Caco-2 (cell line): ENCODE data around the gene UNC119B. TPM values are rescaled to one million over a fixed set of nuclear protein-coding genes. Genes with fewer than 3 reads are reported as not detected.

Experiments used
- BruUV-seq: library from RNA; stranded (reverse); fragments of 400-500 nt; replicated peaks from 2 replicates; lab custom pipeline; 2021; lab: Mats Ljungman, UMichigan
- CTCF ChIA-PET: fragments of 300-600 bp; sonication (Branson Sonifier 250); formaldehyde crosslinking; loops from one replicate; lab custom pipeline; 2022; ENCODE audit warnings: antibody characterized with exemption; lab: Charles Lee
- POLR2A ChIA-PET: fragments of 300-600 bp; sonication (Branson Sonifier 250); formaldehyde crosslinking; loops from one replicate; lab custom pipeline; 2022; ENCODE audit warnings: antibody characterized with exemption; lab: Charles Lee
- DNase-seq, 2 experiments: peaks; one replicate each; pipeline versions ENCODE4 v3.0.0 to v3.0.0-alpha.2; 2020 to 2022
- H3K27me3 ChIP-seq: replicated peaks from 2 replicates; pipeline ENCODE4 v1.6.0; 2011; ENCODE audit warnings: low read length; ENCODE audit not compliant: control insufficient read depth, insufficient read depth
- H3K36me3 ChIP-seq: 2 replicates; pipeline ENCODE4 v1.5.1; 2011; ENCODE audit warnings: low read length; ENCODE audit not compliant: control insufficient read depth, insufficient read depth
- H3K4me1 ChIP-seq: fragments of 250-450 bp; sonication (Bioruptor Pico); 2 replicates; pipeline ENCODE4 v1.5.1; 2020; ENCODE audit warnings: mild to moderate bottlenecking
- H3K4me3 ChIP-seq: 2 replicates; pipeline ENCODE4 v1.5.1; 2011; ENCODE audit warnings: low read depth, mild to moderate bottlenecking, control low read depth, low read length
- H3K9me3 ChIP-seq: fragments of 250-450 bp; sonication (Bioruptor Pico); 2 replicates; pipeline ENCODE4 v1.5.1; 2020; ENCODE audit warnings: mild to moderate bottlenecking, moderate library complexity
- H3K27ac Mint-ChIP-seq: one replicate; pipeline ENCODE4 v1.8.0; 2022; ENCODE audit warnings: mixed read lengths; ENCODE audit not compliant: unreplicated experiment
- H3K27me3 Mint-ChIP-seq: one replicate; pipeline ENCODE4 v1.8.0; 2022; ENCODE audit warnings: mixed read lengths; ENCODE audit not compliant: insufficient read depth, unreplicated experiment
- H3K36me3 Mint-ChIP-seq: one replicate; pipeline ENCODE4 v1.8.0; 2022; ENCODE audit warnings: mild to moderate bottlenecking, mixed read lengths; ENCODE audit not compliant: insufficient read depth, unreplicated experiment
- H3K4me1 Mint-ChIP-seq: one replicate; pipeline ENCODE4 v1.8.0; 2022; ENCODE audit warnings: low read depth, mixed read lengths; ENCODE audit not compliant: unreplicated experiment
- H3K4me3 Mint-ChIP-seq: one replicate; pipeline ENCODE4 v1.8.0; 2022; ENCODE audit warnings: mild to moderate bottlenecking, moderate library complexity, mixed read lengths; ENCODE audit not compliant: unreplicated experiment
- H3K9me3 Mint-ChIP-seq: one replicate; pipeline ENCODE4 v1.8.0; 2022; ENCODE audit warnings: mixed read lengths; ENCODE audit not compliant: unreplicated experiment
- CTCF ChIP-seq, 2 experiments: fragments of 200-600 bp in 1 of 2; IDR thresholded peaks; 1 replicate in 1 of 2; 2 replicates in 1 of 2; pipeline versions ENCODE4 v1.5.1 to v1.8.0; 2011 to 2022; ENCODE audit warnings: antibody characterized with exemption in 1 of 2, control low read depth in 1 of 2, inconsistent platforms in 1 of 2, low read depth in 1 of 2, low read length in 1 of 2, mild to moderate bottlenecking in 1 of 2, moderate library complexity in 1 of 2; ENCODE audit not compliant: insufficient read depth in 1 of 2, severe bottlenecking in 1 of 2, unreplicated experiment in 1 of 2
- intact Hi-C: fragments of 100-400 bp; cut with micrococcal nuclease; formaldehyde crosslinking; loops from one replicate; pipeline ENCODE4 v1.10.0; 2022; ENCODE audit not compliant: unreplicated experiment
- total RNA-seq: library from RNA; stranded (reverse); gene quantifications from 2 replicates; pipeline ENCODE4 v1.2.3, GENCODE V29; 2022

UNC119B gene
- total RNA-seq, 1 experiment from 2014 or later, result 44.4 TPM

- Histone ChIP-seq H3K27me3 (no peaks in the 10 kb centered on the region), H3K4me1 (no peaks in the 10 kb centered on the region), H3K36me3 (no peaks in the 10 kb centered on the region), H3K4me3 (no peak overlapping the region), H3K9me3 (no peaks in the 10 kb centered on the region)
- intact Hi-C loops, result no loop called here
- Mint-ChIP-seq H3K9me3 (no peaks in the 10 kb centered on the region), H3K27ac (no peak overlapping the region), H3K4me1 (no peaks in the 10 kb centered on the region), H3K36me3 (peaks cover 7% of the 10 kb centered on the region), H3K27me3 (no peaks in the 10 kb centered on the region), H3K4me3 (no peak overlapping the region)
- TF ChIP-seq CTCF (IDR thresholded peaks at IDR 0.05; ENCODE audit: insufficient read depth in 1 of 2, low read depth in 1 of 2, low read length in 1 of 2, severe bottlenecking in 1 of 2, unreplicated experiment in 1 of 2), result no peak
- no peak for DNase-seq
- no TSS peak for BruUV-seq
- CTCF ChIA-PET, result no interaction called here
- POLR2A ChIA-PET, result no interaction called here
Measured at GRCh38 chr12:120754792-120755191, 44.5 kb downstream of the UNC119B start.

GRCh38 chr12:120755269-120755668, 45.0 kb downstream of the UNC119B start:
- Mint-ChIP-seq H3K36me3 (peaks cover 12% of the 10 kb centered on the region), H3K9me3 (no peaks in the 10 kb centered on the region), H3K27ac (no peak overlapping the region), H3K27me3 (no peaks in the 10 kb centered on the region), H3K4me3 (no peak overlapping the region), H3K4me1 (no peaks in the 10 kb centered on the region)
- Histone ChIP-seq H3K36me3 (no peaks in the 10 kb centered on the region), H3K9me3 (no peaks in the 10 kb centered on the region), H3K4me3 (no peak overlapping the region), H3K4me1 (no peaks in the 10 kb centered on the region), H3K27me3 (no peaks in the 10 kb centered on the region)
- intact Hi-C loops, result no loop called here
- no peak for TF ChIP-seq CTCF (IDR thresholded peaks at IDR 0.05; ENCODE audit: insufficient read depth in 1 of 2, low read depth in 1 of 2, low read length in 1 of 2, severe bottlenecking in 1 of 2, unreplicated experiment in 1 of 2)
- no peak for DNase-seq
- BruUV-seq, result no TSS peak
- ChIA-PET CTCF (no interaction called here), POLR2A (no interaction called here)

GRCh38 chr12:120757226-120757742, 47.0 kb downstream of the UNC119B start:
- POLR2A ChIA-PET, result no interaction called here

More at GRCh38 chr12:120757226-120757742, 47.0 kb downstream of the UNC119B start:
- DNase-seq, result no peak
- no peaks in the 10 kb centered on the region for H3K36me3 ChIP-seq
- no peak overlapping the region for H3K27ac Mint-ChIP-seq
- no peaks in the 10 kb centered on the region for H3K4me1 Mint-ChIP-seq
- CTCF ChIA-PET, result no interaction called here
- H3K9me3 Mint-ChIP-seq, result no peaks in the 10 kb centered on the region
- H3K4me3 ChIP-seq, result no peak overlapping the region
- no peaks in the 10 kb centered on the region for H3K27me3 ChIP-seq
- TF ChIP-seq CTCF (IDR thresholded peaks at IDR 0.05; ENCODE audit: insufficient read depth in 1 of 2, low read depth in 1 of 2, low read length in 1 of 2, severe bottlenecking in 1 of 2, unreplicated experiment in 1 of 2), result no peak
- BruUV-seq, result TSS peak; percentile 17
- no peak overlapping the region for H3K4me3 Mint-ChIP-seq
- no peaks in the 10 kb centered on the region for H3K9me3 ChIP-seq
- intact Hi-C loops, result no loop called here
- no peaks in the 10 kb centered on the region for H3K4me1 ChIP-seq
- H3K36me3 Mint-ChIP-seq, result peaks cover 27% of the 10 kb centered on the region
- no peaks in the 10 kb centered on the region for H3K27me3 Mint-ChIP-seq
